ENCODE data around the gene DYNC2H1. TPM values are rescaled to one million over a fixed set of nuclear protein-coding genes. Genes with fewer than 3 reads are reported as not detected.

Gene DYNC2H1
- total RNA-seq, 1 donor from 2014 or later, result 18.6 TPM

DNA sequence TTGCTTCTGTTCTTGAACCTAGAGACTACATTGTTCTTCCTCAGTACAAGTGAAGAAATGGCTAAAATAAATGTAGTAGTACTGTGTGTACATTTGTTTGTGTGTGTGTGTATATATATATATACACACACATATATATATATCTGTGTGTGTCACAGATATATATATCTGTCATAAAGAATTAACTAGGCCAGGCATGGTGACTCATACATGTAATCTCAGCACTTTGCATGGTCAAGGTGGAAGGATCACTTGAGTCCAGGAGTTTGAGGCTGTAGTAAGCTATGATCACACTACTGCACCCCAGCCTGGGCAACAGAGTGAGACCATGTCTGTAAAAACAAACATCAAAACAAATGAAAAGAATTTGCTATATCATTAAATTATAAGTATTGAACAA is 164.8 kb downstream of the DYNC2H1 start:
- Mint-ChIP-seq H3K9me3 (ENCODE audit: low read depth) (no peaks in the 10 kb centered on the region), H3K4me1 (ENCODE audit: low read depth) (no peaks in the 10 kb centered on the region), H3K4me3 (ENCODE audit: low read depth) (no peak overlapping the region), H3K27ac (no peak overlapping the region), H3K36me3 (ENCODE audit: insufficient read depth) (peaks cover 1% of the 10 kb centered on the region), H3K27me3 (no peaks in the 10 kb centered on the region)
- DNase-seq (ENCODE audit: low spot score, unreplicated experiment), result no peak
- TF ChIP-seq, protein P1, sequence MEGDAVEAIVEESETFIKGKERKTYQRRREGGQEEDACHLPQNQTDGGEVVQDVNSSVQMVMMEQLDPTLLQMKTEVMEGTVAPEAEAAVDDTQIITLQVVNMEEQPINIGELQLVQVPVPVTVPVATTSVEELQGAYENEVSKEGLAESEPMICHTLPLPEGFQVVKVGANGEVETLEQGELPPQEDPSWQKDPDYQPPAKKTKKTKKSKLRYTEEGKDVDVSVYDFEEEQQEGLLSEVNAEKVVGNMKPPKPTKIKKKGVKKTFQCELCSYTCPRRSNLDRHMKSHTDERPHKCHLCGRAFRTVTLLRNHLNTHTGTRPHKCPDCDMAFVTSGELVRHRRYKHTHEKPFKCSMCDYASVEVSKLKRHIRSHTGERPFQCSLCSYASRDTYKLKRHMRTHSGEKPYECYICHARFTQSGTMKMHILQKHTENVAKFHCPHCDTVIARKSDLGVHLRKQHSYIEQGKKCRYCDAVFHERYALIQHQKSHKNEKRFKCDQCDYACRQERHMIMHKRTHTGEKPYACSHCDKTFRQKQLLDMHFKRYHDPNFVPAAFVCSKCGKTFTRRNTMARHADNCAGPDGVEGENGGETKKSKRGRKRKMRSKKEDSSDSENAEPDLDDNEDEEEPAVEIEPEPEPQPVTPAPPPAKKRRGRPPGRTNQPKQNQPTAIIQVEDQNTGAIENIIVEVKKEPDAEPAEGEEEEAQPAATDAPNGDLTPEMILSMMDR (IDR thresholded peaks at IDR 0.05; ENCODE audit: unreplicated experiment), result no peak

DNA sequence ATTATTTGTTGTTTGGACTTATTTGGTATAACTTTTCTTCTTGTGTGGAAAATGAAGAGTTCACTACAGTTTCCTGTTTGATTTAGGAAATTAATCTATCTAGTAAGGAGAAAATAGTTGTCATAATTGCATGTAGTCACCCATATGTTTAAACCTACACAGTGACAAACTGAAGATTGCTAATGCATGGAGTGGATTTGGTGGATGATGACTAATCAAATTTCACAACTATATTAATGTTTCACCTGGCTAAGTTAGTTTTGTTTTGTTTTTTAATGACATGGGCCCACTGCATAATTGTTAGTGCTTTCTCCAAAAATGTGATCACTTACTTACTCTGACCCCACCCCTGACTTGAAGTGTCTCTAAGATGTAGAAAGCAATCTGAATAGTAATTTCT is 170.6 kb downstream of the DYNC2H1 start:
- Mint-ChIP-seq H3K36me3 (ENCODE audit: insufficient read depth) (no peaks in the 10 kb centered on the region), H3K27me3 (no peaks in the 10 kb centered on the region), H3K4me1 (ENCODE audit: low read depth) (no peaks in the 10 kb centered on the region), H3K4me3 (ENCODE audit: low read depth) (no peak overlapping the region), H3K27ac (no peak overlapping the region), H3K9me3 (ENCODE audit: low read depth) (no peaks in the 10 kb centered on the region)
- TF ChIP-seq, protein P1 (IDR thresholded peaks at IDR 0.05; ENCODE audit: unreplicated experiment), result no peak
- no peak for DNase-seq (ENCODE audit: low spot score, unreplicated experiment)

DNA sequence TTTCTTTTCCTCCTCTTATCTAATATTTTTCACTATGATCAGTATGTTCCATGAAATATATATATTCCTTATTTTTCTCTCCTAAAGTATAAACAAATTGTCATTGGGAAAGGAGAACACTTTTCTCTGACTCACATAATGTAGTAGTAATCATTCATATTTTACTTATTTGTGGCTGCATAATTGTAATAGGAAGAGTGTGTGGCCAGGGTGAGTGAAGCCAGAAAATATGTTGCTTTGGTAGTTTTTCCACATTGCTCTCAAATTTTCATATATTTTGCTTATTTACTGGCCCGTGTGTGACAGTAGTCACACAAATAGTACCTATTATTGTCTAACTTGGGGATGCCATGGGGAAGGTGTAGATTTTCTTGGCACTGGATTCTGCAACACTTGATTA is 172.1 kb downstream of the DYNC2H1 start:
- H3K27me3 Mint-ChIP-seq, result no peaks in the 10 kb centered on the region
- H3K4me3 Mint-ChIP-seq (ENCODE audit: low read depth), result no peak overlapping the region
- no peaks in the 10 kb centered on the region for H3K9me3 Mint-ChIP-seq (ENCODE audit: low read depth)
- no peaks in the 10 kb centered on the region for H3K36me3 Mint-ChIP-seq (ENCODE audit: insufficient read depth)
- no peak overlapping the region for H3K27ac Mint-ChIP-seq
- TF ChIP-seq, protein P1 (IDR thresholded peaks at IDR 0.05; ENCODE audit: unreplicated experiment), result no peak
- H3K4me1 Mint-ChIP-seq (ENCODE audit: low read depth), result no peaks in the 10 kb centered on the region
- DNase-seq (ENCODE audit: low spot score, unreplicated experiment), result no peak

DNA sequence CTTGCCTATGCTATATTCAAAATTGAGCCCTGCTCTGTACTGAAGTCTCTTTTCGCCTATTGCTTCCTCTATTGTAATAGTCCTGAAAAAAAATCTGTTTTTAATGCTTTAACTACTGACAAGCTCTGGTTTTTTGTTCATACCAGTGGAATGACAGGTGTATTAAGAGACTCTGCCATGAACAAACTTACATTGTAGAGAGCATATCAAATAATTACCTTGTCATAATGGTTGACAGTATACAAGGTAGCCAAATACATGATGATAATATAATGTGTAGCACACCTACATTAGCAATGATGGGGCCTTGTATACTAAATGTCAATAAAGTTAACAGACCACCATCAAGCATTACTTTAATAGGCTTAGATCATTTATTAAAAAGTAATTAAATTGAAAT is 175.0 kb downstream of the DYNC2H1 start:
- peaks cover 7% of the 10 kb centered on the region for H3K36me3 Mint-ChIP-seq (ENCODE audit: insufficient read depth)
- H3K27me3 Mint-ChIP-seq, result no peaks in the 10 kb centered on the region
- no peaks in the 10 kb centered on the region for H3K4me1 Mint-ChIP-seq (ENCODE audit: low read depth)
- H3K4me3 Mint-ChIP-seq (ENCODE audit: low read depth), result no peak overlapping the region
- no peak for DNase-seq (ENCODE audit: low spot score, unreplicated experiment)
- no peak overlapping the region for H3K27ac Mint-ChIP-seq
- H3K9me3 Mint-ChIP-seq (ENCODE audit: low read depth), result no peaks in the 10 kb centered on the region
- TF ChIP-seq, protein P1 (IDR thresholded peaks at IDR 0.05; ENCODE audit: unreplicated experiment), result no peak

DNA sequence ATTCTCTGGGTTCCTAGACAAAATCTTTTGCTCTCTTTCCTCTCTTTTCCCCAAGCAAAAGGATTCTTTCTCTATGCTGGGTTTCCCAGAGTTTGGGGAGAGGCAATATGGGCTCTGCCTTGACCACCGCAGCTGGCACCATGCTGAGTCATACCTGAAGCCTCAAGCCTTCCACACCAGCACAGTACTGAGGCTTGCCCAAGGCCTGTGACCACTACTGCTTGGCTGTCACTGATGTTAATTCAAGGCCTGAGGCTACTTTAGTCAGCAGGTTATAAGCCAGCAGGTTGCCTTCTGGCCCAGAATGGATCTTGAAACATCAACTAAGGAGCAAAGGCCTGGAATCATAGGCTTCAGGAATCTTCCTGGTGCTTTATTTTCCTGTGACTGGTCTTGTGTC is 185.3 kb downstream of the DYNC2H1 start:
- TF ChIP-seq, protein P1 (IDR thresholded peaks at IDR 0.05; ENCODE audit: unreplicated experiment), result no peak
- peaks cover 40% of the 10 kb centered on the region for H3K36me3 Mint-ChIP-seq (ENCODE audit: insufficient read depth)
- DNase-seq (ENCODE audit: low spot score, unreplicated experiment), result no peak

More for the DNA sequence above, 185.3 kb downstream of the DYNC2H1 start:
- H3K9me3 Mint-ChIP-seq (ENCODE audit: low read depth), result peaks cover 40% of the 10 kb centered on the region
- H3K4me3 Mint-ChIP-seq (ENCODE audit: low read depth), result no peak overlapping the region
- no peak overlapping the region for H3K27ac Mint-ChIP-seq
- no peaks in the 10 kb centered on the region for H3K27me3 Mint-ChIP-seq
- H3K4me1 Mint-ChIP-seq (ENCODE audit: low read depth), result peaks cover 3% of the 10 kb centered on the region

All from progenitor cell of endocrine pancreas (in vitro differentiated cells).